C1 segment of cervical spinal cord (tissue), 14 donors: ENCODE data around the gene MAP1LC3A.

Source experiments
- DNase-seq, 14 donors: peaks; one replicate each; lab custom pipeline; 2025; lab: John Stamatoyannopoulos, UW

MAP1LC3A gene

GRCh38 chr20:34549291-34549928 lies 9.1 kb upstream of the MAP1LC3A start:
- no peak for DNase-seq

- DNase-seq, result no peak
Measured at GRCh38 chr20:34549929-34550305, 8.6 kb upstream of the MAP1LC3A start.

- no peak for DNase-seq
Measured at GRCh38 chr20:34552569-34552968, 5.9 kb upstream of the MAP1LC3A start.

- DNase-seq, result no peak
Measured at GRCh38 chr20:34553366-34553867, 5.1 kb upstream of the MAP1LC3A start.

- peak in 1 of 14 donors; percentile 75 for DNase-seq
Measured at GRCh38 chr20:34557936-34558319, 590 bp upstream of the MAP1LC3A start.

GRCh38 chr20:34559311-34560140 lies 1.0 kb downstream of the MAP1LC3A start:
- peak in 8 of 14 donors; percentile 7 to 62 (median 42) for DNase-seq

GRCh38 chr20:34560141-34560523 lies 1.6 kb downstream of the MAP1LC3A start:
- DNase-seq, result peak in 12 of 14 donors; percentile 18 to 80 (median 56)

GRCh38 chr20:34560614-34561013 lies 2.1 kb downstream of the MAP1LC3A start:
- DNase-seq, result no peak

- no peak for DNase-seq
Measured at GRCh38 chr20:34561661-34562060, 3.1 kb downstream of the MAP1LC3A start.

GRCh38 chr20:34562641-34563040 lies 4.1 kb downstream of the MAP1LC3A start:
- DNase-seq, result peak in 3 of 14 donors; percentile 9 to 24 (median 22)

GRCh38 chr20:34564833-34565232 lies 6.3 kb downstream of the MAP1LC3A start:
- no peak for DNase-seq

GRCh38 chr20:34566978-34567891 lies 8.7 kb downstream of the MAP1LC3A start:
- DNase-seq, result peak in 1 of 14 donors; percentile 18

GRCh38 chr20:34567892-34568865 lies 9.7 kb downstream of the MAP1LC3A start:
- no peak for DNase-seq

- DNase-seq, result no peak
Measured at GRCh38 chr20:34569598-34569997, 11.1 kb downstream of the MAP1LC3A start.

- DNase-seq, result no peak
Measured at GRCh38 chr20:34570859-34571306, 12.4 kb downstream of the MAP1LC3A start.

- no peak for DNase-seq
Measured at GRCh38 chr20:34571753-34572152, 13.2 kb downstream of the MAP1LC3A start.

GRCh38 chr20:34573541-34574300 lies 15.2 kb downstream of the MAP1LC3A start:
- DNase-seq, result no peak

- DNase-seq, result no peak
Measured at GRCh38 chr20:34574426-34574825, 15.9 kb downstream of the MAP1LC3A start.

- no peak for DNase-seq
Measured at GRCh38 chr20:34574861-34575260, 16.3 kb downstream of the MAP1LC3A start.

- DNase-seq, result no peak
Measured at GRCh38 chr20:34575271-34575670, 16.8 kb downstream of the MAP1LC3A start.
